ENCODE data around the gene UTP25.
A peak's percentile ranks its signal among the peaks of the same experiment; 100 is the strongest.
"Not testable (repeated sequence)": the region's sequence is repeated elsewhere in the genome, so short reads cannot be mapped to it uniquely, and the experiment has no call there.

UTP25 gene

DNA sequence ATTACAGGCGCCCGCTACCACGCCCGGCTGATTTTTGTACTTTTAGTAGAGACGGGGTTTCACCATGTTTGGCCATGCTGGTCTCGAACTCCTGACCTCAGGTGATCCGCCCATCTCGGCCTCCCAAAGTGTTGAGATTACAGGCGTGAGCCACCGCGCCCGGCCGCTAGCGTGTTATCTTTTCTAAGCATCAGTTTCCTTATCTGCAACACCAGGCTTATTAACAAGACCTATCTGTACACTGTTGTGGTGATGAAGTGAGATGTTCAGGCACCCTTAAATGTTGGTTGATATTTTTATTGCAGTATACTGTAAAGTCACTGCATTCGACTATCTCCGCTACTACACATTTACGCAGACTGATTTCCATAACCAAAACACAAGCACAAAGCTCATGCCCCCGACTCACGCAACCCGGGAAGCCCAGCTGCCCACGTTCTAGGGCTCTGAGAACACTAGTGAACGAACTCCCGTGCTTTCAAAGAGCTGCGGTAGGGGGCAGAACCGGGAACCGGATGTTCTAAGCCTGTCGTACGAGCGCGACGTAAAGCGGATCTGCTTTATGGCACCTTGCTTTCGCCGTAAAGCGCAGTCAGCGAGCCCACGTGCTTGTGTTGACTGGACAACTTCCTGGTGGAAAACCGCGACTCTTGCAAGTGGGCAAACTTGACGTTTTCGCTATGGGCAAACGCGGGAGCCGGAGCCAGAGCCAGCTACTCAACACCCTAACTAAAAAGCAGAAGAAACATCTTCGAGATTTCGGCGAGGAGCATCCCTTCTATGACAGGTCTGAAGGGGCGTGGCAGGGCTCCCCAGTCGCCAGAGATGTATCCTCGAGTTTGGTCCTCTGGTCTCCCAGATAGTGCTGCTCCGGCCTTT, at the start of gene UTP25:
Gene UTP25, plus strand, starts transcription at position 589 of the 879 bp plus-strand sequence. Its CDS starts 92 bp downstream, at position 681.
- H3K4me1 Mint-ChIP-seq, result peaks cover 56% of the 10 kb centered on the region
- H3K4me3 Mint-ChIP-seq, result peak within 1 kb of the TSS; percentile 84 to 88
- H3K27ac Mint-ChIP-seq, result peak within 1 kb of the TSS; percentile 94 to 97

DNA sequence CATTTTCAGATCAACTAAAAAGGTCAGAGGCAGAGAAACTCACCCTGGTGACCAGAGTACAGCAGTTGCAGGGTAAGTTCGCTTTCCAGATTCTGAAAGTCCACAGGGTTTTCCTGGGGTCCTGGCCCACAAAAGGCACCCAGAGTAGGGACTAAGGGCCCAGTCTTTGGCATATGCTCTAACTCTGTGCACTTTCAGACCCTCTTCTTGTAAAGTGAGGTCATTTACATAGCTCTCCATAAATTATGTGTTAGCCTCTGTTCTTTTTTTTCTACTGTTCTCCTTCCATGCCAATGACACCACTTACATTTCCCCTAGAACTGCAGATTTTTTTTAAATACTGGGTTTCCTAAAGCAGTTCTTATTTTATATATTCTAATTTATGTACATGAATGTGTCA, 49.7 kb upstream of the UTP25 start:
- peak overlapping the region in 1 of 2 donors; percentile 20 for H3K27ac Mint-ChIP-seq

More for the DNA sequence above, at the start of gene UTP25:
- H3K27me3 Mint-ChIP-seq, result peaks cover 6% of the 10 kb centered on the region
- peak; percentile 92 for ATAC-seq
- no peaks in the 10 kb centered on the region for H3K9me3 Mint-ChIP-seq
- DNase-seq, result peak; percentile 89 to 94

GRCh38 chr1:209780268-209780667, 47.5 kb upstream of the UTP25 start:
- Mint-ChIP-seq H3K27me3 (no peaks in the 10 kb centered on the region), H3K27ac (peak overlapping the region in 1 of 2 donors; percentile 80), H3K4me1 (peaks cover 78% of the 10 kb centered on the region), H3K9me3 (no peaks in the 10 kb centered on the region), H3K4me3 (no peak overlapping the region)
- no peak for ATAC-seq
- DNase-seq, result no peak

More for the DNA sequence above, 49.7 kb upstream of the UTP25 start:
- ATAC-seq (no peak), DNase-seq (no peak)
- H3K9me3 Mint-ChIP-seq, result no peaks in the 10 kb centered on the region
- H3K4me3 Mint-ChIP-seq, result no peak overlapping the region
- peaks cover 57% of the 10 kb centered on the region for H3K4me1 Mint-ChIP-seq
- H3K27me3 Mint-ChIP-seq, result no peaks in the 10 kb centered on the region

- DNase-seq (no peak), ATAC-seq (no peak)
- Mint-ChIP-seq H3K4me3 (peak overlapping the region; percentile 81 to 92), H3K4me1 (peaks cover 64% of the 10 kb centered on the region), H3K27ac (peak overlapping the region in 1 of 2 donors; percentile 97), H3K27me3 (no peaks in the 10 kb centered on the region), H3K9me3 (no peaks in the 10 kb centered on the region)
Measured at GRCh38 chr1:209783386-209783785, 44.4 kb upstream of the UTP25 start.

DNA sequence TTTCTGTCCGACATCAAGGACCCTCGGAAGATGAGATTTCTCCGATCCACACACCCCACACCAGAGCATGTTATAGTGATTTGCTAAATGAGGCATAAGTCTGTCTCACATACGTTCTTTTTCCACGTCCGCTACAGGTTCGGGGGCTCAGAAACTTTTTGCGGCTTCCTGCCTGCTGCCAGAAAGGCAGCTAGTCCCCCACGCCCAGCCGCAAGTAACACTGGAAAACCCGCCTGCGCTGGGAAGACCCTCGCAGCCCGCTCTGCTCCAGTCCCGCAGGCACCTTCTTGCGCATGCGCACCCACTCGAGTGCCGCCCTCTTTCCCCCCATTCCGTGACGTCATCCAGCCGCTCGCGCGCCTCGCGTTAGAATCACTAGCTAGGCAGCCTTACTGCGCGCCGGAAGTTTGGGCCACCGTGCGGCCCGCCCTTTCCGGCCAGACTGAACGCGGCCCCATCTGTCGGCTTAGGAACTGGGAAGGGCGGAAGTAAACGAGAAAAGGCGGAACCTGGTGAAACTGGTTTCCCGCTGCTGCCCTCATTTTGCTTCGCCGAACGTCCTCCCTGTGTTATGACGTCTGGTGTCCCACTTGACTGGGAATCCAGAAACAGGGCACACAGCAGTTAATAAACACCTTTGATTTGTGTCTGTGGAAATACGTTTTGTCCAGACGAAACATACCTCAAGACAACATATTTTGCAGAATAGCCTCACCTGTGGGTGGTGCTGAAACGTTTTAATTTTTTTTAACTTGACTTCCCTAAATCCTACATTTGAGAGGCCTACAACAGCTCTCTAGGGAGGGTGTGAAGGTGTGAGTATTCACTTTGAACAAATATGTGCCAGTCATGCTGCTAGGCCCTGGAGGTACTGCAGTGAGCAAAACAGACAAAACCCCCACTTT, 43.3 kb upstream of the UTP25 start, which contains the start of gene C1orf74:
Gene C1orf74, minus strand, starts transcription at position 295 of the 905 bp plus-strand sequence. CDS start 925 bp downstream, outside the sequence.
- Mint-ChIP-seq H3K9me3 (no peaks in the 10 kb centered on the region), H3K27ac (peak within 1 kb of the TSS; percentile 89 to 97), H3K27me3 (no peaks in the 10 kb centered on the region), H3K4me1 (peaks cover 52% of the 10 kb centered on the region), H3K4me3 (peak within 1 kb of the TSS; percentile 81 to 92)
- peak; percentile 99 for DNase-seq
- peak; percentile 98 for ATAC-seq

GRCh38 chr1:209785592-209785991, 42.2 kb upstream of the UTP25 start:
- peaks cover 42% of the 10 kb centered on the region for H3K4me1 Mint-ChIP-seq
- peak overlapping the region in 1 of 2 donors; percentile 23 for H3K4me3 Mint-ChIP-seq
- no peaks in the 10 kb centered on the region for H3K27me3 Mint-ChIP-seq
- no peak for DNase-seq
- ATAC-seq, result no peak
- H3K9me3 Mint-ChIP-seq, result no peaks in the 10 kb centered on the region
- H3K27ac Mint-ChIP-seq, result no peak overlapping the region

GRCh38 chr1:209786146-209786545, 41.6 kb upstream of the UTP25 start:
- peaks cover 40% of the 10 kb centered on the region for H3K4me1 Mint-ChIP-seq
- no peak overlapping the region for H3K4me3 Mint-ChIP-seq
- DNase-seq (no peak), ATAC-seq (no peak)
- no peaks in the 10 kb centered on the region for H3K27me3 Mint-ChIP-seq
- H3K27ac Mint-ChIP-seq, result no peak overlapping the region
- H3K9me3 Mint-ChIP-seq, result no peaks in the 10 kb centered on the region

DNA sequence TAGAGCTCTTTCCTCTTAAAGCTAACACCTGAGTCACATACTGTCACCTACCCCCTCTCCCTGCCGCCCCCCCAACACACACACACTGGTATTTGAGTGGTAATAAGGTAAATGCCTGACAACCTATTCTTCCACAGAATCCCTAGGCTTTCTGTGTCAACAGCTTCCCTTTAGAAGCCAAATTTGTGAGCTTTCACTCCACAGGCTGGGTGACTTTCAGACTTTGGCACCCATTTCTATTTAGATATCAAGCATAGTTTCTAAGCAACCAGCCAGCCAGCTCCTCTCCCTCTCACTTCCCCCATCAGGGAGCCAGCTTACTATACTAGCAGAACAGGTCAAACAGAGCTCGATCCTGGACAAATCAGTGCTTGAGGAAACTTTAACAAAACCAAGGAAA, 40.2 kb upstream of the UTP25 start:
- Mint-ChIP-seq H3K27me3 (no peaks in the 10 kb centered on the region), H3K4me3 (no peak overlapping the region), H3K4me1 (peaks cover 26% of the 10 kb centered on the region), H3K27ac (no peak overlapping the region), H3K9me3 (no peaks in the 10 kb centered on the region)
- ATAC-seq (no peak), DNase-seq (no peak)

- H3K27ac Mint-ChIP-seq, result no peak overlapping the region
- ATAC-seq (no peak), DNase-seq (no peak)
- no peaks in the 10 kb centered on the region for H3K27me3 Mint-ChIP-seq
- H3K4me1 Mint-ChIP-seq, result peaks cover 9% of the 10 kb centered on the region
- no peaks in the 10 kb centered on the region for H3K9me3 Mint-ChIP-seq
- H3K4me3 Mint-ChIP-seq, result no peak overlapping the region
Measured at GRCh38 chr1:209789245-209789644, 38.5 kb upstream of the UTP25 start.

DNA sequence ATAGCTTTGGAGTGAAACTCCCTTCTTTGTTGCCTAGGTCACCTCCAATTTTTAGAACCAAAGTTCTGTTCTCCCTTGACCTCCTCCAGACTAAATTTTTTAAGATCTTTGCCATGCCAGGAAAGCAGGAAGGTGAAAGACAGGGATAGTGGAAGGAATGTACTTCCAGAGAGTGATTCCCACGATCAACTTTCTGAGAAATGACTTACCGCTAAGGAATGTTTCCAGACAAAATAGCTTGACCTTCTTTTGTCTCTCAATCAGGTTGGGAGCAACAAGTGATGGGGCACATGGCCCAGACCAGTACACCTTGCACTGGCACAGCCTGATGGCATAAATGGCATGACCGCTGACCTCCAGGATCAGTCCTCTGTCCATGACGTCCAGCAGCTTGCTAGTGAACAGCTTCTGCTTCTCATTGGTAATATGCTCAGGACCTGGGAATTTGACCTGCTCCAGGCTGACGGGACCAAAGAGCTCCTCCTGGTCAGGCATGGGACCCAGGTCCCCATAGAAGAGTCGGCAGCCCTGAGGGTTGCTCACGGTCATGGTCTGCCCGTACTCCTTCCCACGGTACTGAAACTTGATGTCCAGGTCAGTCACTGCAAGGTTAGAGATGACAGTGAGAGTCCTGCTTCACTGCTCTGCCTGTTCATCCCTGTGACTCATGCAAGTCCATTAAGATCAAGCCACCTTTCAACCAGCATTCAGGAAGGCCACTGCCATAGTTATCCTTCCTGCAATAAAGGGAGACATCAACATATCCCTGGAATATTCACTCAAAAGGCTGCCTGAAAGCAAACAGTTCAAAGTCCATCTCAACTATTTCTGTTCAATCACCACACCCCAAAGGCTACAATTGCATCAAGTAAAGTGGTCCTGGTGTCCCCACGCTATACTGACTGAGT, 37.2 kb upstream of the UTP25 start:
- ATAC-seq, result no peak
- H3K4me3 Mint-ChIP-seq, result no peak overlapping the region
- no peaks in the 10 kb centered on the region for H3K27me3 Mint-ChIP-seq
- no peak for DNase-seq
- no peaks in the 10 kb centered on the region for H3K9me3 Mint-ChIP-seq
- no peak overlapping the region for H3K27ac Mint-ChIP-seq
- no peaks in the 10 kb centered on the region for H3K4me1 Mint-ChIP-seq

- no peaks in the 10 kb centered on the region for H3K9me3 Mint-ChIP-seq
- no peak overlapping the region for H3K27ac Mint-ChIP-seq
- H3K27me3 Mint-ChIP-seq, result no peaks in the 10 kb centered on the region
- DNase-seq, result no peak
- ATAC-seq, result no peak
- no peaks in the 10 kb centered on the region for H3K4me1 Mint-ChIP-seq
- H3K4me3 Mint-ChIP-seq, result no peak overlapping the region
Measured at GRCh38 chr1:209791920-209792319, 35.9 kb upstream of the UTP25 start.

- not testable (repeated sequence) for ATAC-seq, H3K9me3 Mint-ChIP-seq, H3K4me3 Mint-ChIP-seq, H3K4me1 Mint-ChIP-seq, H3K27ac Mint-ChIP-seq, H3K27me3 Mint-ChIP-seq, DNase-seq
Measured at GRCh38 chr1:209793711-209794110, 34.1 kb upstream of the UTP25 start.

GRCh38 chr1:209797978-209798639, 29.7 kb upstream of the UTP25 start:
- ATAC-seq (no peak), DNase-seq (no peak)
- H3K27ac Mint-ChIP-seq, result peak overlapping the region in 1 of 2 donors; percentile 23
- no peaks in the 10 kb centered on the region for H3K4me1 Mint-ChIP-seq
- no peak overlapping the region for H3K4me3 Mint-ChIP-seq
- no peaks in the 10 kb centered on the region for H3K27me3 Mint-ChIP-seq
- no peaks in the 10 kb centered on the region for H3K9me3 Mint-ChIP-seq

- no peaks in the 10 kb centered on the region for H3K27me3 Mint-ChIP-seq
Measured at GRCh38 chr1:209800984-209801834, 26.6 kb upstream of the UTP25 start.

More at GRCh38 chr1:209800984-209801834, 26.6 kb upstream of the UTP25 start:
- Mint-ChIP-seq H3K27ac (no peak overlapping the region), H3K4me3 (no peak overlapping the region), H3K4me1 (peaks cover 27% of the 10 kb centered on the region), H3K9me3 (no peaks in the 10 kb centered on the region)
- ATAC-seq, result no peak
- no peak for DNase-seq
